HG02943 (cell line): ENCODE data around the gene NLRP7.
"Not testable (repeated sequence)": the region's sequence is repeated elsewhere in the genome, so short reads cannot be mapped to it uniquely, and the experiment has no call there.

ENCODE experiments used
- ATAC-seq: cut with Tn5 transposase; IDR thresholded peaks from one replicate; pipeline ENCODE4 v1.9.1; 2021; ENCODE audit warnings: mild to moderate bottlenecking, low read depth, moderate library complexity; ENCODE audit not compliant: unreplicated experiment

The NLRP7 gene

DNA sequence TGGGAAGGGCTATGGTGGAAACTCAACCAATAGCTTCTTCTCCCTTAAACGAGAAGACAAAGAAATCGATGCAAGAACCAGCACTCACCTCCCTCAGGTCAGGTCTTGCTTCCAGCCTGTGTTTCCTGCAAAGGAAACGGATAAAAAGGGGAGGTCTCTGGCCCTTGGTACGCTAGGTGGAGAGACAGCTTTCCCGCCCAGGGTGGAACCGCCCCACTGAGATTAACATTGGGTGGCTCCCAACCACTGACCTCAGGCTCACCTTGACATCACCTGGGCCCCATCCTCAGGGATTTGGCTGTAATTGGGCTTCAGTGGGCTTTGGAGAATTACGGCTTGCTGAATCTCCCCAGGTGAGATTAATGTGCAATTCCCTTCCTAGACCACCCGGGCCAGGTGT, at the start of gene NLRP7:
Gene NLRP7, minus strand, starts transcription at position 150 of the 400 bp plus-strand sequence.
- ATAC-seq, result no peak

DNA sequence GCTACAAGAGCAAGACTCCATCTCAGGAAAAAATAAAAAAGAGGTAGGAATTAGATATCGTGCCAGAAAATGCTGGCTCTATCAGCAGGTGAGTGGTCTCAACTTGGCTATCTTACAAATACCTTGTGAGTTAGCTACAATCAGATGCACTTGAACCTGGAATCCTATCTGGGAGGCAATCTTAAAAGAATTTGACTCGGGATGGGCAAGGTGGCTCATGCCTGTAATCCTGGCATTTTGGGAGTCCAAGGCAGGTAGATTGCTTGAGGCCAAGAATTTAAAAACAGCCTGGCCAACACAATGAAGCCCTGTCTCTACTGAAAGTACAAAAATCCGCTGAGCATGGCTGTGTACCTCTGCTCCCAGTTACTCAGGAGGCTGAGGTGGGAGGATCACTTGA, 48.2 kb upstream of the NLRP7 start:
- ATAC-seq, result no peak

DNA sequence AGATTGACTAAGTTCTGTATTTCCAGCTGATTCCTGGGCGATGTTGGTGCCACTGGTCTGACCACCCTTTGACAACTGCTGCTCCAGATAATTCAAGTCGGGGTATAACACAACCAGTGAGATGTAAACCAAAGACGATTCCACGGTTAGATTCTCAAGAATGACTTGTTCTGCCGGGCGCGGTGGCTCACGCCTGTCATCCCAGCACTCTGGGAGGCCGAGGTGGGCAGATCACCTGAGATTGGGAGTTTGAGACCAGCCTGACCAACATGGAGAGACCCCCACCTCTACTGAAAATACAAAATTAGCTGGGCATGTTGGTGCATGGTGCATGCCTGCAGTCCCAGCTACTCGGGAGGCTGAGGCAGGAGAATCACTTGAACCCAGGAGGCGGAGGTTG, 42.2 kb upstream of the NLRP7 start:
- ATAC-seq, result not testable (repeated sequence)

DNA sequence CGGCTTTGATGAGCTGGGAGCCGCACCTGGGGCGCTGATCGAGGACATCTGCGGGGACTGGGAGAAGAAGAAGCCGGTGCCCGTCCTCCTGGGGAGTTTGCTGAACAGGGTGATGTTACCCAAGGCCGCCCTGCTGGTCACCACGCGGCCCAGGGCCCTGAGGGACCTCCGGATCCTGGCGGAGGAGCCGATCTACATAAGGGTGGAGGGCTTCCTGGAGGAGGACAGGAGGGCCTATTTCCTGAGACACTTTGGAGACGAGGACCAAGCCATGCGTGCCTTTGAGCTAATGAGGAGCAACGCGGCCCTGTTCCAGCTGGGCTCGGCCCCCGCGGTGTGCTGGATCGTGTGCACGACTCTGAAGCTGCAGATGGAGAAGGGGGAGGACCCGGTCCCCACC, 35.2 kb upstream of the NLRP7 start:
- not testable (repeated sequence) for ATAC-seq

DNA sequence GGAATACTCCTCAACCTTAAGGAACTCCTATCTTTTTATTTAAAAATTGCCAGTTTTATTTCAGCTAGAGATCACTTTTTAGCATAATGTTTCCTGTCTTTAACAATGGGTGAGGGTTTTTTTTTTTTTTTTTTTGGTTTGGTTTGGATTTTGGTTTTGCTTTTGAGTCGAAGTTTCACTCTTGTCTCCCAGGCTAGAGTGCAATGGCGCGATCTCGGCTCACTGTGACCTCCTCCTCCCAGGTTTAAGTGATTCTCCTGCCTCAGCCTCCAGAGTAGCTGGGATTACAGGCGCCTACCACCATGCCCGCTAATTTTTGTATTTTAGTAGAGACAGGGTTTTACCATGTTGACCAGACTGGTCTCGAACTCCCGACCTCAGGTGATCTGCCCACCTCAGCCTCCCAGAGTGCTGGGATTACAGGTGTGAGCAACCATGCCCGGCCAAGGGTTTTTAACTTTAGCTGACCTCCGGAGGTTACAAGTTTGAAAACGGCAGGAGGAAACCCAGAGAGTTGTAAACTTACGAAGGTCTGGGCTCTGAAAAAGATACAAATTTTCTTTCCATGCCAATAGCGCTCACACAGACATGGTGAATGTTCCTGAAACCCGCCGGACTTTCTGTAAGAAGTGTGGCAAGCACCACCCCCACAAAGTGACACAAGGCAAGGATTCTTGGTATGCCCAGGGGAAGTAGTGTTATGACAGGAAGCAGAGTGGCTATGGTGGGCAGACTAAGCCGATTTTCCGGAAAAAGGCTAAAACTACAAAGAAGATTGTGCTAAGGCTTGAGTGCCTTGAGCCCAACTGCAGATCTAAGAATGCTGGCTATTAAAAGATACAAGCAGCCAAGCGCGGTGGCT, 26.1 kb upstream of the NLRP7 start:
- not testable (repeated sequence) for ATAC-seq

DNA sequence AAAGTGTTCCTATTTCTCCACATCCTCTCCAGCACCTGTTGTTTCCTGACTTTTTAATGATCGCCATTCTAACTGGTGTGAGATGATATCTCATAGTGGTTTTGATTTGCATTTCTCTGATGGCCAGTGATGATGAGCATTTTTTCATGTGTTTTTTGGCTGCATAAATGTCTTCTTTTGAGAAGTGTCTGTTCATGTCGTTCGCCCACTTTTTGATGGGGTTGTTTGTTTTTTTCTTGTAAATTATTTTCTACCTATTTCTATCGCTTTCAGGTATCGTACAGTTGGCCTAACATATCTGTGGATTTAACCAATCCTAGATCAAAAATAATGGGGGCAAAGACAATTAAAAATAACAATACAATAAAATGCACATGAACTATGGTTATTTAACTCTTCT, 24.1 kb upstream of the NLRP7 start:
- not testable (repeated sequence) for ATAC-seq

DNA sequence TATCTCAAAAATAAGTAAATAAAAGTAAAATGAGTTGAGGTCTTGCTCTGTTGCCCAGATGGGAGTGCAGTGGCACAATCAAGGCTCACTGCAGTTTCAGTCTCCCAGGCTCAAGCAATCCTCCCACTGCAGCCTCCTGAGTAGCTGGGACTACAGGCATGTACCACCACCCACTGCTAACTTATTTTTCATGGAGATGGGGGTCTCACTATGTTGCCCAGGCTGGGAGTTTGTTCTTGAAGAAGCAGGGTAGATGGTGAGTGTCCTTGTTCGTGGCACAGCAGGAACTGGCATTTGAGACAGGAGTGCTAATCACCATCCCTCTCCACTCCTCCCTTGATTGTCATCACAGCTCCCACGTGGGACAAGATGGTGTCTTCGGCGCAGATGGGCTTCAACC, 22.3 kb upstream of the NLRP7 start:
- no peak for ATAC-seq

DNA sequence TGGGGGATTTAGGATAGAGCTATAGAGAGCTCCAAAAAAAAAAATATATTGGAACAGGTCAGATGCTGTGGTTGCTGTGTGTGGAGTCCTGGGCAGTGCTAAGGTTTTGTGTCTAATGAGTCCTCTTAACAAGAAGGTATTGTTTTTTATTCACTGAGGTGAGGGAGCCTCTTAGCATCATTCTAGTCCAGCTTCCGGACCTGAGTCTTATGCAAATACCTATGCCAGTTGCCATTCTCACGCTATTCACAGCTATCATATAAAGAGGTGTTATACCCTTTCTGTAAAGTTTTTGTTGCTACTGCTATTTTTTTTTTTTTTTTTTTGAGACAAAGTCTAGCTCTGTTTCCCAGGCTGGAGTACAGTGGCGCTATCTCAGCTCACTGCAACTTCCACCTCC, 20.3 kb upstream of the NLRP7 start:
- ATAC-seq, result no peak

DNA sequence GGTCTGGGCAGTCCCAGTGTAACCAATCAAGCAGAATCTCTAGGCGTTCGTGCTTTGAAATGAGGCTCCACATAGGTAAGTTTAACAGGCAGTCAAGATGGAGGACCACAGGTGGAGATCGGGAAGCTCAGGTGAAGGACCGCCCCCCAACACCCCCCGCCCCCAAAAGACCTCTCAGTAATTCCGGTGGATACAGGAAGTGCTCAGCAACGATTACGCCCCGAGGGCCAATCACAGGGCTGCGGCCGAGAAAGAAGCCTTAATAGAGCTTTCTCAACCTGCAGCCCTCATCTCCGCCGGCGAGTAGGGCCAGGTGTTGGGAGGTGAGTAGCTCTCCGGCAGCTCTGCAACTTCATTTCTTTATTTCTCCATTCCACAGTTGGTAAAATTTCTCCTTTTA, 17.7 kb upstream of the NLRP7 start:
- ATAC-seq, result not testable (repeated sequence)

DNA sequence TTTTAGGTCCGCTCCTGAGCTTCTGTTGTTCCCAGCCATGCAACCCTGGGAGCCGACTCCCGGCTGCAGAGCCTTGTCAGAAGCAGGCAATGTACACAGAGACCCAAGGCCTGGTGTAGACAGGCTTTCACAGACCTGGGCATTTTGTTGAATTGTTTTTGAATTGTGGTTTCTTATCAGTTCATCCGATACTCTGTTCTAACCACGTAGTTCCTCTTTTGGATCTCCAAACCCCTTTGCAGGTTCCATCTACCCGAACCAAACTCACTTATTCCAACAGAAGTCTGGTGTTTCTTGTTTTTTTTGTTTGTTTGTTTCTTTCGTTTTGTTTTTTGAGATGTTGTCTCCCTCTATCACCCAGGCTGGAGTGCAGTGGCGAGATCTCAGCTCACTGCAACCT, 12.5 kb upstream of the NLRP7 start:
- ATAC-seq, result no peak

DNA sequence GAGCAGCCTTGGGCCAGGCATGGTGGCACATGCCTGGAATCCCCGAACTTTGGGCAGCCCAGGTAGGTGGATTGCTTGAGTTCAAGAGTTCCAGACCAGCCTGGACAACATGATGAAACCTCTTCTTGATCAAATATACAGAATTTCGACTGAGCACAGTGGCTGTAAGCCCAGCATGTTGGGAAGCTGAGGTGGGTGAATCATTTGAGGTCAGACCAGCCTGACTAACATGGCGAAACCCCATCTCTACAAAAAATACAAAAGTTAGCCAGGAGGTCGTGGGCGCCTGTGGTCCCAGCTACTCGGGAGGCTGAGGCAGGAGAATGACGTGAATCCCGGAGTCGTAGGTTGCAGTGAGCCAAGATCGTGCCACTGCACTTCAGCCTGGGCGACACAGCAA, 8.0 kb upstream of the NLRP7 start:
- ATAC-seq, result no peak

DNA sequence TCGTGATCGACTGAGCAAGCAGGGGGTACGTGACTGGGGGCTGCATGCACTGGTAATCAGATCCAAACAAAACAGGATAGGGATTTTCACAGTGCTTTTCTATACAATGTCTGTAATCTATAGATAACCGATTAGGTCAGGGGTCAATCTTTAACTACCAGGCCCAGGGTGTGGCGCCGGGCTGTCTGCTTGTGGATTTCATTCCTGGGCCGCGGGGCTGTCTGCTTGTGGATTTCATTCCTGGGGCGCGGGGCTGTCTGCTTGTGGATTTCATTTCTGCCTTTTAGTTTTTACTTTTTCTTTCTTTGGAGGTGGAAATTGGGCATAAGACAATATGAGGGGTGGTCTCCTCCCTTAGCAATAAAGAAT, 6.0 kb upstream of the NLRP7 start:
- not testable (repeated sequence) for ATAC-seq

DNA sequence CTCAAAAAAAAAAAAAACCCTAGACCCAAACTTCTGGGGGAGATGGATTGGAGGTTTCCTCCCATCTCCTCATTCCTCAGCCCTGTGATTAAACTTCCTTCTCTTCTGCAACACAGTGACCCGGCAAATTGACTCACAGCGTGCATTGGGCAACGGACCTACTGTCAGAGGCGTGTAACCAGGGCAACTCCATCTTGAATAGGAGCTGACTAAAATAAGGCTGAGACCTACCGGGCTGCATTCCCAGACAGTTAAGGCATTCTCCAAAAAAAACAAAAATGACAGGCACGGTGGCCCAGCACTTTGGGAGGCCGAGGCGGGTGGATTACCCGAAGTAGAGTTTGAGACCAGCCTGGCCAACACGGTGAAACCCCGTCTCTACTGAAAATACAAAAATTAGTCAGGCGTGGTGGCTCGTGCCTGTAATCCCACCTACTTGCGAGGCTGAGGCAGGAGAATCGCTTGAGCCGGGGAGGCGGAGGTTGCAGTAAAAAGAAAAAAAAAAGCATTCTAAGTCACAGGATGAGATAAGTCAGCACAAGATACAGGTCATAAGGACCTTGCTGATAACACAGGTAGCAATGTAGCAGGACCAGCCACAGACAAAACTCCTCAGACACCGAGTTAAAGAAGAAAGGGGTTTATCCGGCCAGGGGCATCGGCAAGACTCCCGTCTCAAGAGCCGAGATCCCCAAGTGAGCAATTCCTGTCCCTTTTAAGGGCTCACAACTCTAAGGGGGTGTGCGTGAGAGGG, 5.4 kb upstream of the NLRP7 start:
- no peak for ATAC-seq

DNA sequence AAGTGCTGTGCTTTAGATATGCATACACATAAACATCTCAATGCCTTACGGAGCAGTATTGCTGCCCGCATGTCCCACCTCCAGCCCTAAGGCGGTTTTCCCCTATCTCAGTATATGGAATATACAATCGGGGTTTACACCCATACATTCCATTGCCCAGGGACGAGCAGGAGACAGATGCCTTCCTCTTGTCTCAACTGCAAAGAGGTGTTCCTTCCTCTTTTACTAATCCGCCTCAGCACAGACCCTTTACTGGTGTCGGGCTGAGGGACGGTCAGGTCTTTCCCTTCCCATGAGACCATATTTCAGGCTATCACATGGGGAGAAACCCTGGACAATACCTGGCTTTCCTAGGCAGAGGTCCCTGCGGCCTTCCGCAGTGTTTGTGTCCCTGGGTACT, 3.2 kb upstream of the NLRP7 start:
- ATAC-seq, result not testable (repeated sequence)

DNA sequence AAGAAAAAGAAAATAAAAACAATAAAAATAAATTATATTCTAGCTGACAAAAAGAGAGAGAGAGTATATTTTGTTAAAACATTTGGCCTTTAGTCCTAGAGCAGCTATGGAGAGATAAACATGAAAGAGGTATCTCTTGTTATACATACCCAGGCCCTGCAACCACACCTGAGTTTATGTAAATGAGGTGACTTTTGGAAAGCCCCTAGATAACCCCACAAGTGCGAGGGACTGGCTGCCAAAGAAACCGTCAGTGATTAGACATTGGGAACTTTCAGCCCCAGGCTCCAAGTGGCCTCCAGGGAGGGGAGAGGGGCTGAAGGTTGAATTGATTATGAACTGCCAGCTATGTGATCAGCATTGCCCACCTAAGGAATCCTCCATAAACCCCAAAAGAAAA, 2.1 kb upstream of the NLRP7 start:
- ATAC-seq, result no peak

DNA sequence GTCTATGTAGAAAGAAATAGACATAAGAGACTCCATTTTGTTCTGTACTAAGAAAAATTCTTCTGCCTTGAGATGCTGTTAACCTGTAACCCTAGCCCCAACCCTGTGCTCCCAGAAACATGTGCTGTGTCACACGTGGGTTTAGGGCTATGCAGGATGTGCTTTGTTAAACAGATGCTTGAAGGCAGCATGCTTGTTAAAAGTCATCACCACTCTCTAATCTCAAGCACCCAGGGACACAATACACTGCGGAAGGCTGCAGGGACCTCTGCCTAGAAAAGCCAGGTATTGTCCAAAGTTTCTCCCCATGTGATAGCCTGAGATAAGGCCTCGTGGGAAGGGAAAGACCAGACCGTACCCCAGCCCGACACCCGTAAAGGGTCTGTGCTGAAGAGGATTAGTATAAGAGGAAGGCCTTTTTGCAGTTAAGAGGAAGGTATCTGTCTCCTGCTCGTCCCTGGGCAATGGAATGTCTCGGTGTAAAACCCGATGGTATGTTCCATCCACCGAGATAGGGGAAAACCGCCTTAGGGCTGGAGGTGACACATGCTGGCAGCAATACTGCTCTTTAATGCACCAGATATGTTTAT, 3.5 kb downstream of the NLRP7 start:
- not testable (repeated sequence) for ATAC-seq

DNA sequence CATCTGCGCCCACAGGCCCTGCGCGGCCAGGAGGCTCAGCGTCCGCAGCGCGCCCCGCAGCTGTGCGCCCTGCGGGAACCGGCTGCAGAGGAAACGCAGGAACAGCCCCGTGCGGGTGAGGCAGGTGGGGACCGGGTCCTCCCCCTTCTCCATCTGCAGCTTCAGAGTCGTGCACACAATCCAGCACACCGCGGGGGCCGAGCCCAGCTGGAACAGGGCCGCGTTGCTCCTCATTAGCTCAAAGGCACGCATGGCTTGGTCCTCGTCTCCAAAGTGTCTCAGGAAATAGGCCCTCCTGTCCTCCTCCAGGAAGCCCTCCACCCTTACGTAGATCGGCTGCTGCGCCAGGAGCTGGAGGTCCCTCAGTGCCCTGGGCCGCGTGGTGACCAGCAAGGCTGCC, 7.8 kb downstream of the NLRP7 start:
- not testable (repeated sequence) for ATAC-seq

DNA sequence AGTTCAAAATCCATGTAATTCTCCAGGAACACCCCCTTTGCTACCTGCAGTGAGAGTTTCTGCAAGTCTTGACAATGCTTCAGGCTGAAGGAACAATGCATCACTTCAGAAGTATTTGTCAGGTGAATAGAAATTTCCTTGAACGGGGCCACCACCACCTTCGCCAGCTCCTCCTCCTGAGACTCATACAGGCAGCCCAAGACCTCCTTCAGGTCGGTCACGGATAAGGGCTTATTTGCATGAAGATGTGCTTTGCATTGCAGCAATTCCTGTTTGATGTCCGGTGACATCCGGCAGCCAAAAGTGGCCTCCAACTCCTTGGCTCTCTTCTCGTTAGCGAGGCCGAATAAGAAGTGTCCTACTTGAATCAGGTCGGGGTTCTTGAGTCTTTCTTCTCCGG, 8.4 kb downstream of the NLRP7 start:
- ATAC-seq, result no peak

DNA sequence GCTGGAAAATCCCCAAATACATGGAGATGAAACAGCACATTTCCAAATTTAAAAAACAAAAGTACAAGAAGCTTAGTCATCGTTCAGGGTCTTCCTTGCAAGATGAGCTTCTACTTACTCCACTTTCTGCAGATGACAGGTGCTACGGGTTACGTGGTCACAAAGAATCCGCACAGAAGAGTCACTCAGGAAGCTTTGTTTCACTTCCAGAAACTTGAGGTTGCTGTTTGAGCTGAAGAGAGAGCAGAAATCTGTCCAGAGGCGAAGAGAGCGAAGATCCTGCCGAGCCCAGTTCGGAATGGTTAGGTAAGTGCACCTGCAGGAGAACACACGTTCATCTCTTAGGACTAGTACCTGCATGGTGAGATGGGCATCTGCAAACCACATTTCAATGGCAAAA, 9.4 kb downstream of the NLRP7 start:
- ATAC-seq, result no peak

DNA sequence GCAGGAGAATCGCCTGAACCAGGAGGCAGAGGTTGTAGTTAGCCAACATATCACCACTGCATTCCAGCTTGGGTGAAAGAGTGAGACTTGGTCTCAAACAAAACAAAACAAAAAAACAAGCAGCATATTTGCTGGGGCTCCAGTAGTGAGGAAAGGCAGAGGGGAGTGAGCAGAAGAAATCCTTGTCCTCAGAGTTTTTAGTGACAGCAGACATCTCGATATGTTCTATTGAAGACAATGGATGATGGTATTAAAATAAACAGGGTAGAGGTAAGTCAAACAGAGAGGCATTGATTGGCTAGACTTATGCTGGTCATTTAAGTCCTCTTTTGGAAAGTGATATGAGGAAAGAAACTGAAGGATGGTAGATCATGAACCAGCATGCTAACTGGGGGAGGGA, 19.0 kb downstream of the NLRP7 start:
- no peak for ATAC-seq

DNA sequence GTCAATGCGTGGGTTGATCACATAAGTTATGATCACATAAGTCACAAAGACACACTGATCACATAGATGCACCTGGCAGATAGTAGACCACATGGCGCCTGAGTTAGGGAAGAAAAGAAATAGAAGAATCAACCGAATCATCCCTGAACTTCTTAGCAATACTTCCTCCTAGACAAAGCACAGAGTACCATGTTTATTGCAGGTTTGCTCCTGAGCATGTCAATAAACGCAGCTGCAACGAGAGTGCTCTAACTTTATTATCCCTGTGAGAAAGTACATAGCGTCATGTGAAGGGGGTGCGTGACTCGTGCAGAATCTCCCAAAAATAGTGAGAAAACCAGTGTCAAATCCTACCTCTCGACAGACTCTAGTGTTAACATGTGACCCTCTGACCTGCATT, 24.1 kb downstream of the NLRP7 start:
- ATAC-seq, result no peak

DNA sequence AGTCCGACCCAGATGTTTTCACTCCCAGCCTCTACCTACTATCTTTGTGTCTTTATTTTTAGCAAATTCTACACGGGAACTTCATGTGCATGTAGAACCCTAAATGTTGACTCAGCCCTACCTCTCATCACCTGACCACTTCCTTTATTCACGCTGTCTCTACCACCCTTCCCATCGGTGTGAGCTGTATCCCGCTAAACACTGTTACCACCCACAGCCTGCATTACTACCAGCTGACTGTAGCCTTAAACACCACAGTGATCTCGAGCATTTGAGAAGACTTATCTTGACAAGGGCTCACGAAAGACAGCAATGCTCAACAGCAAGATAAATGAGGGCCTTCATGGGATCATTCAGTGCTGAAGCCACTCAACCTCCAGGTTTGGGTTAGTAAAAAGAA, 26.2 kb downstream of the NLRP7 start:
- ATAC-seq, result no peak
